ENCODE results near the gene LARP1.

LARP1 gene

DNA sequence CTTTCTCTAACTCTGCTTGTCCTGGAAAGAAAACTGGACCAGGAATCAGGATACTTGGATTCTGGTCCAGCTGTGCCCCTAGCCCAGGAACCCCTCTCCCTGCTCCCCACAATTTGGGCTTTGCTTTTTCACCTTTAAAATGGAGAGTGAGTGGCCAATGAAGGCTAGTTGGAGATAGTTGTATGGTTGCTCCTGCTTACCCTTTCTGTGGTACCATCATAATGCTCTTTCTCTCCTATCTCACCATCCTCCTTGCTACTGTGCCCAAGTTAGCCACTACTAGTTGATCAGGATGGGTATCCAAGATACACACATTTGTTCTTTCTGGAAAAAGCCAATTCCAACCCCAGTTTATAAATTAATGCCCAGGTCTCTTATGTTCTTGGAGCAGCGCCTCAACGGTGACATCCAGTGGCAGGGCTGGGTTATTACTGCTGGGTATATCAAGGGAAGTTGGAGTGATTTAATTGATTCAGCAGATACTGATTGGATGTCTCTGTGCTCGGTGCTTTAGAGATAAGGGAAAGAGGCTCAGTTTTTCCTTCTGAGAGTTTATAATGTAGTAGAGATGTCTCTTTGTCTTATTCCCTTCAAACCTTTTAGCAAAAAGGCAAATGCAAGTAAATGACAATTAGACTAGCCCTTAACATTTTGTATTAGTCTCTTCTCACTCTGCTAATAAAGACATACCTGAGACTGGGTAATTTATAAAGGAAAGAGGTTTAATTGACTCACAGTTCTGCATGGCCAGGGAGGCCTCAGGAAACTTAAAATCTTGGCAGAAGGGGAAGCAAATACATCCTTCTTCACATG is 56.7 kb downstream of the LARP1 start:
- no peaks in the 10 kb centered on the region for H3K9me3 ChIP-seq
- TF ChIP-seq, protein P1, sequence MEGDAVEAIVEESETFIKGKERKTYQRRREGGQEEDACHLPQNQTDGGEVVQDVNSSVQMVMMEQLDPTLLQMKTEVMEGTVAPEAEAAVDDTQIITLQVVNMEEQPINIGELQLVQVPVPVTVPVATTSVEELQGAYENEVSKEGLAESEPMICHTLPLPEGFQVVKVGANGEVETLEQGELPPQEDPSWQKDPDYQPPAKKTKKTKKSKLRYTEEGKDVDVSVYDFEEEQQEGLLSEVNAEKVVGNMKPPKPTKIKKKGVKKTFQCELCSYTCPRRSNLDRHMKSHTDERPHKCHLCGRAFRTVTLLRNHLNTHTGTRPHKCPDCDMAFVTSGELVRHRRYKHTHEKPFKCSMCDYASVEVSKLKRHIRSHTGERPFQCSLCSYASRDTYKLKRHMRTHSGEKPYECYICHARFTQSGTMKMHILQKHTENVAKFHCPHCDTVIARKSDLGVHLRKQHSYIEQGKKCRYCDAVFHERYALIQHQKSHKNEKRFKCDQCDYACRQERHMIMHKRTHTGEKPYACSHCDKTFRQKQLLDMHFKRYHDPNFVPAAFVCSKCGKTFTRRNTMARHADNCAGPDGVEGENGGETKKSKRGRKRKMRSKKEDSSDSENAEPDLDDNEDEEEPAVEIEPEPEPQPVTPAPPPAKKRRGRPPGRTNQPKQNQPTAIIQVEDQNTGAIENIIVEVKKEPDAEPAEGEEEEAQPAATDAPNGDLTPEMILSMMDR (IDR thresholded peaks at IDR 0.05) = peak; percentile 78 to 90
- no peak overlapping the region for H3K4me3 ChIP-seq
- intact Hi-C loops (cut with DNase I; ENCODE audit: low total_unique reads) = loop anchor here (2.0 to 10.0 kb wide), 2 partner anchors 127 to 163 kb away; no protein-coding TSS in a partner anchor
- no peaks in the 10 kb centered on the region for H3K27me3 ChIP-seq
- H3K4me1 ChIP-seq = peaks cover 0 to 3% (median 0%) of the 10 kb centered on the region in 4 donors
- no peak overlapping the region for H3K27ac ChIP-seq
- DNase-seq = peak; percentile 62 to 78
- H3K36me3 ChIP-seq = peaks cover 70 to 98% (median 83%) of the 10 kb centered on the region in 3 donors

DNA sequence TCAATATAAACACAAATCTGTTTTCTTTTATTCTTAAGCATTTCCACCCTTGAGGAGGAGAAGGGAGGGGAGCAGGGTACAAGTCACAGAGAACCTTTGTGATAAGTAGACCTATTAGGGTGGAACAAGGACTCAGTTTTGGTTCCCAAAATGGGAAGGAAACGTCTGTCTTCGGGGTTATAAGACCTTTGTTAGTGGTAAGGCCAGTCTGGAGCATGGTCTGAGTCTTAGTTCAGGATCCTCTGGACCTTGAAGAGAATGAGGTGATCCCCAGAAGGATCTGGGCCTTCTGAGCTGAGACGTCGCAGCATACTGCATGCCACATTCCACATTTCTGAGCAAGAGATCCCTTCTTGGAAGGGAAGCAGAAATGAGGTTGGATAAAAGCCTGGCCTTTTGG is 58.0 kb downstream of the LARP1 start:
- Histone ChIP-seq H3K4me3 (no peak overlapping the region), H3K36me3 (peaks cover 67 to 100% (median 83%) of the 10 kb centered on the region in 3 donors), H3K4me1 (peaks cover 0 to 3% (median 0%) of the 10 kb centered on the region in 4 donors), H3K9me3 (no peaks in the 10 kb centered on the region), H3K27me3 (no peaks in the 10 kb centered on the region), H3K27ac (no peak overlapping the region)
- TF ChIP-seq, protein P1 (IDR thresholded peaks at IDR 0.05) = no peak
- intact Hi-C loops (cut with DNase I; ENCODE audit: low total_unique reads) = loop anchor here (2.0 to 10.0 kb wide), 2 partner anchors 128 to 164 kb away; no protein-coding TSS in a partner anchor
- DNase-seq = no peak

- TF ChIP-seq, protein P1 (IDR thresholded peaks at IDR 0.05) = no peak
- DNase-seq = no peak
- H3K27ac ChIP-seq = no peak overlapping the region
- H3K27me3 ChIP-seq = no peaks in the 10 kb centered on the region
- H3K4me1 ChIP-seq = peaks cover 0 to 3% (median 0%) of the 10 kb centered on the region in 4 donors
- H3K9me3 ChIP-seq = no peaks in the 10 kb centered on the region
- intact Hi-C loops (cut with DNase I; ENCODE audit: low total_unique reads) = loop anchor here (2.0 to 10.0 kb wide), 2 partner anchors 129 to 165 kb away; no protein-coding TSS in a partner anchor
- H3K4me3 ChIP-seq = no peak overlapping the region
- H3K36me3 ChIP-seq = peaks cover 61 to 100% (median 77%) of the 10 kb centered on the region in 3 donors
Measured at GRCh38 chr5:154813736-154814135, 58.6 kb downstream of the LARP1 start.

- H3K4me1 ChIP-seq = peaks cover 0 to 3% (median 0%) of the 10 kb centered on the region in 4 donors
- H3K9me3 ChIP-seq = no peaks in the 10 kb centered on the region
- H3K4me3 ChIP-seq = no peak overlapping the region
- no peak overlapping the region for H3K27ac ChIP-seq
- H3K27me3 ChIP-seq = no peaks in the 10 kb centered on the region
- DNase-seq = no peak
- intact Hi-C loops (cut with DNase I; ENCODE audit: low total_unique reads) = loop anchor here (10.0 kb wide), 1 partner anchor 130 kb away; no protein-coding TSS in a partner anchor
- peaks cover 52 to 100% (median 77%) of the 10 kb centered on the region in 3 donors for H3K36me3 ChIP-seq
- TF ChIP-seq, protein P1 (IDR thresholded peaks at IDR 0.05) = no peak
Measured at GRCh38 chr5:154815025-154815424, 59.8 kb downstream of the LARP1 start.

- DNase-seq = no peak
- H3K4me1 ChIP-seq = peaks cover 0 to 3% (median 0%) of the 10 kb centered on the region in 4 donors
- H3K9me3 ChIP-seq = no peaks in the 10 kb centered on the region
- TF ChIP-seq, protein P1 (IDR thresholded peaks at IDR 0.05) = no peak
- H3K4me3 ChIP-seq = no peak overlapping the region
- no peaks in the 10 kb centered on the region for H3K27me3 ChIP-seq
- H3K36me3 ChIP-seq = peaks cover 49 to 100% (median 78%) of the 10 kb centered on the region in 3 donors
- no peak overlapping the region for H3K27ac ChIP-seq
- intact Hi-C loops (cut with DNase I; ENCODE audit: low total_unique reads) = loop anchor here (10.0 kb wide), 1 partner anchor 131 kb away; no protein-coding TSS in a partner anchor
Measured at GRCh38 chr5:154815684-154816247, 60.6 kb downstream of the LARP1 start.

Data from tibial artery (tissue), 4 donors.